HG03095 (cell line): Measurements from ENCODE around the gene SPAAR.

Experiments used
- ATAC-seq: cut with Tn5 transposase; IDR thresholded peaks from one replicate; pipeline ENCODE4 v1.9.1; 2021; ENCODE audit warnings: moderate library complexity; ENCODE audit not compliant: unreplicated experiment

SPAAR gene

GRCh38 chr9:35945341-35946018 lies 36.2 kb downstream of the SPAAR start:
- no peak for ATAC-seq

GRCh38 chr9:35948451-35948850 lies 39.2 kb downstream of the SPAAR start:
- no peak for ATAC-seq

- no peak for ATAC-seq
These were observed 39.6 kb downstream of the SPAAR start for GRCh38 chr9:35948901-35949318.

GRCh38 chr9:35951736-35952135 lies 42.4 kb downstream of the SPAAR start:
- no peak for ATAC-seq

DNA sequence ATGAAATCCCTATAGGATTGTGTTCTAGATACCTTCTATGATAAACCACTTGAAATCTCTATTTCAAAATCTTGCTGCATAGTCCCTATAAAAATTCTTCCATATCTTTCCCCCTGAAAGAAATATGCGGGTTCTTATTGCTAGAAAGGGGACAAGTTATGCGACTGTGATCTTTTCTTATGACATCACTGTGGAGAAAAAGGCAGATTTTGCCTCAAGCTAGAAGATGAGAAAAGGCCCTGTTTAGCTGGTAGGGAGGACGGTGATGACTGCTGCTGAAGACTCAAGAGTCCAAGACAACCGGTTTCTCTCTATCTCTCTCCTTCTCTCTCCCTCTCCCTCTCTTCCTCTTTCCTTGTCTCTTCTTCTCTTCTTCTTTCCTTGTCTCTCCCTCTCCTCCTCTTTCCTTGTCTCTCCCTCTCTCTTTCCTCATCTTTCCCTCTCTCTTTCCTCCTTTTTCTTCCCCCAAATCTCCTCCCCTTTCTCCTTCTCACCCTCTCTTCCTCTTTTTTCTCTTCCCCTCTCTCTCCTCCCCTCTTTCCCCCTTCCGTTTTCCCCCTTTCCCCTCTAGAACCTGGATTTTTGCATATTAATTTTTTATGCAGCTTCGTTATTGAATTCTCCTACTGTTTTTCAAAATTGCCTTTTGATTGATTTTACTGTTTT lies 43.4 kb downstream of the SPAAR start:
- ATAC-seq = no peak

GRCh38 chr9:35954942-35955546 lies 45.8 kb downstream of the SPAAR start:
- no peak for ATAC-seq

- ATAC-seq = no peak
These were observed 47.4 kb downstream of the SPAAR start for GRCh38 chr9:35956651-35957050.

DNA sequence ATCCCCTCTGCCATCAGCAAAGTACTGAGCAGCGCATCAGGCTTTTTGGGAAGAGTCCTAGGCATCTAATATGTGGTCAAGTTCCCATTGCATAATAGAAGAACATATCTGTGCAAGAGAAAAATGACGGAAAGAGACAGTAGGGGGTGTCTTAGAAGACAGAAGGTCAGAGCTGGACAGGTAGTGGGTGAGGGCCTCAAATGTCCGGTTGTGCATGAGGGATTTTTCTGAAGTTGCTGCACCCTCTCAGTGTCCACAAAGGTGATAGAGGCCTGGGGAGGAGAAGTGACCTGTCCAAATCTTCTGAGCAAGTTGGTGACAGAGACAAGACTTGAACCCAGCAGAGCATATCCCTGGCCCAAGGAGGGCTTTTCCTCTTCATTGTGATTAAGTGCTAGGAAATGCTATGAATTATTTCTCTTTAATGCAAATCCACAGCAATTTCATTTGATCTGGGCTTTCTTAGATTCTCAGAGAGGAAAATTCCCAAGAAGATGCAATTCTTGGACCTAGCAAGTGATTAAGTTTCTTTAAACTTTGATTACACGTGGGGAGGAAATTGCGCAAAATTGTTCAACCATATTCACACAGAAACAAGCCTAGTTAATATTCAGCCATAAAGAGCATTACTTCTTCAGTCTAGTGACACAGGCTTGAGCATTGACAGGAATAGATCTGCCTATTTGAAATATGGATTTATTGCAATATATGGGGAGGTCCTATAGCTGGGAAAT lies 49.0 kb downstream of the SPAAR start, which contains the start of gene OR2S2:
TSS of gene OR2S2 (minus strand) at position 51 of the 734 bp plus-strand sequence. CDS start 56 bp downstream, outside the sequence.
- no peak for ATAC-seq

- no peak for ATAC-seq
These were observed 50.9 kb downstream of the SPAAR start for GRCh38 chr9:35960039-35960655.
